Neutrophil (primary cell): ENCODE data around the gene MEG3.

Experiments used
- H3K27ac ChIP-seq: fragments of 200-600 bp; sonication (generic); 2 replicates; pipeline ENCODE4 v1.5.1; 2016; ENCODE audit warnings: mild to moderate bottlenecking, moderate library complexity
- H3K27me3 ChIP-seq: fragments of 200-600 bp; sonication (generic); 2 replicates; pipeline ENCODE4 v1.6.0; 2016; ENCODE audit warnings: mild to moderate bottlenecking
- H3K36me3 ChIP-seq: fragments of 200-600 bp; sonication (generic); 2 replicates; pipeline ENCODE4 v1.5.1; 2017
- H3K4me1 ChIP-seq, 2 experiments: fragments of 200-600 bp in 1 of 2; sonication (generic) in 1 of 2; 1 replicate in 1 of 2; 2 replicates in 1 of 2; pipeline versions ENCODE4 v1.5.1 to v1.6.1; 2013 to 2016; ENCODE audit warnings: low read depth in 1 of 2, low read length in 1 of 2, mild to moderate bottlenecking in 1 of 2, moderate library complexity in 1 of 2; ENCODE audit not compliant: control insufficient read depth in 1 of 2, insufficient read depth in 1 of 2
- H3K4me3 ChIP-seq, 2 experiments: fragments of 200-600 bp in 1 of 2; sonication (generic) in 1 of 2; 1 replicate in 1 of 2; 2 replicates in 1 of 2; pipeline ENCODE4 v1.5.1; 2013 to 2016; ENCODE audit warnings: low read depth in 1 of 2, low read length in 1 of 2, mild to moderate bottlenecking in 1 of 2, moderate library complexity in 1 of 2
- H3K9me3 ChIP-seq: fragments of 200-600 bp; sonication (generic); 2 replicates; pipeline ENCODE4 v1.5.1; 2016
- TF ChIP-seq, protein P1 (sequence below): fragments of 200-600 bp; sonication (generic); IDR thresholded peaks from 2 replicates; pipeline ENCODE4 v1.5.1; 2016; ENCODE audit warnings: antibody characterized with exemption

The MEG3 gene

GRCh38 chr14:100804138-100804537 lies 21.8 kb upstream of the MEG3 start:
- no peak overlapping the region for H3K27ac ChIP-seq
- peaks cover 13% of the 10 kb centered on the region for H3K9me3 ChIP-seq
- H3K36me3 ChIP-seq: no peaks in the 10 kb centered on the region
- peaks cover 10% of the 10 kb centered on the region for H3K27me3 ChIP-seq
- no peak overlapping the region for H3K4me3 ChIP-seq
- no peaks in the 10 kb centered on the region for H3K4me1 ChIP-seq
- TF ChIP-seq, protein P1, sequence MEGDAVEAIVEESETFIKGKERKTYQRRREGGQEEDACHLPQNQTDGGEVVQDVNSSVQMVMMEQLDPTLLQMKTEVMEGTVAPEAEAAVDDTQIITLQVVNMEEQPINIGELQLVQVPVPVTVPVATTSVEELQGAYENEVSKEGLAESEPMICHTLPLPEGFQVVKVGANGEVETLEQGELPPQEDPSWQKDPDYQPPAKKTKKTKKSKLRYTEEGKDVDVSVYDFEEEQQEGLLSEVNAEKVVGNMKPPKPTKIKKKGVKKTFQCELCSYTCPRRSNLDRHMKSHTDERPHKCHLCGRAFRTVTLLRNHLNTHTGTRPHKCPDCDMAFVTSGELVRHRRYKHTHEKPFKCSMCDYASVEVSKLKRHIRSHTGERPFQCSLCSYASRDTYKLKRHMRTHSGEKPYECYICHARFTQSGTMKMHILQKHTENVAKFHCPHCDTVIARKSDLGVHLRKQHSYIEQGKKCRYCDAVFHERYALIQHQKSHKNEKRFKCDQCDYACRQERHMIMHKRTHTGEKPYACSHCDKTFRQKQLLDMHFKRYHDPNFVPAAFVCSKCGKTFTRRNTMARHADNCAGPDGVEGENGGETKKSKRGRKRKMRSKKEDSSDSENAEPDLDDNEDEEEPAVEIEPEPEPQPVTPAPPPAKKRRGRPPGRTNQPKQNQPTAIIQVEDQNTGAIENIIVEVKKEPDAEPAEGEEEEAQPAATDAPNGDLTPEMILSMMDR: no peak

GRCh38 chr14:100804558-100805309 lies 21.2 kb upstream of the MEG3 start:
- Histone ChIP-seq H3K4me1 (no peaks in the 10 kb centered on the region), H3K9me3 (peaks cover 17% of the 10 kb centered on the region), H3K4me3 (no peak overlapping the region), H3K27me3 (peaks cover 16% of the 10 kb centered on the region), H3K27ac (no peak overlapping the region), H3K36me3 (no peaks in the 10 kb centered on the region)
- TF ChIP-seq, protein P1: no peak

GRCh38 chr14:100806386-100806785 lies 19.5 kb upstream of the MEG3 start:
- no peak overlapping the region for H3K27ac ChIP-seq
- peaks cover 32% of the 10 kb centered on the region for H3K27me3 ChIP-seq
- no peaks in the 10 kb centered on the region for H3K36me3 ChIP-seq
- TF ChIP-seq, protein P1: no peak
- peaks cover 25% of the 10 kb centered on the region for H3K9me3 ChIP-seq
- H3K4me1 ChIP-seq: no peaks in the 10 kb centered on the region
- no peak overlapping the region for H3K4me3 ChIP-seq

GRCh38 chr14:100807496-100807895 lies 18.4 kb upstream of the MEG3 start:
- TF ChIP-seq, protein P1: no peak
- H3K36me3 ChIP-seq: no peaks in the 10 kb centered on the region
- no peaks in the 10 kb centered on the region for H3K4me1 ChIP-seq
- H3K9me3 ChIP-seq: peaks cover 25% of the 10 kb centered on the region
- H3K27me3 ChIP-seq: peaks cover 40% of the 10 kb centered on the region
- H3K27ac ChIP-seq: no peak overlapping the region
- H3K4me3 ChIP-seq: no peak overlapping the region

GRCh38 chr14:100807979-100808734 lies 17.8 kb upstream of the MEG3 start:
- no peak overlapping the region for H3K27ac ChIP-seq
- TF ChIP-seq, protein P1: no peak
- H3K4me1 ChIP-seq: no peaks in the 10 kb centered on the region
- H3K9me3 ChIP-seq: peaks cover 25% of the 10 kb centered on the region
- no peak overlapping the region for H3K4me3 ChIP-seq
- H3K36me3 ChIP-seq: no peaks in the 10 kb centered on the region
- peaks cover 40% of the 10 kb centered on the region for H3K27me3 ChIP-seq
